HL-60/S4 treated with retinoic acid at 250 ng/mL for 4 days and 3 days (cell line): ENCODE data around the gene TREM1.

ENCODE experiments used
- in situ Hi-C: fragments of 300-500 bp; cut with MboI; formaldehyde crosslinking; loops from 2 replicates; pipeline ENCODE4 v1.7.0; 2022; ENCODE audit warnings: low sequenced_read_pairs

The TREM1 gene

GRCh38 chr6:41286544-41287346 lies at the start of gene TREM1:
TREM1 (minus strand) TSS chr6:41286682; CDS start chr6:41286655, 27 bp downstream.
- in situ Hi-C loops = no loop called here

GRCh38 chr6:41335943-41336342 lies 49.5 kb upstream of the TREM1 start:
- in situ Hi-C loops = no loop called here

- in situ Hi-C loops = no loop called here
Measured at GRCh38 chr6:41335296-41335695, 48.8 kb upstream of the TREM1 start, which contains the start of gene NCR2. NCR2 (plus strand) TSS chr6:41335608; CDS start chr6:41335877, 269 bp downstream.

GRCh38 chr6:41334482-41335040 lies 48.1 kb upstream of the TREM1 start:
- in situ Hi-C loops = no loop called here

DNA sequence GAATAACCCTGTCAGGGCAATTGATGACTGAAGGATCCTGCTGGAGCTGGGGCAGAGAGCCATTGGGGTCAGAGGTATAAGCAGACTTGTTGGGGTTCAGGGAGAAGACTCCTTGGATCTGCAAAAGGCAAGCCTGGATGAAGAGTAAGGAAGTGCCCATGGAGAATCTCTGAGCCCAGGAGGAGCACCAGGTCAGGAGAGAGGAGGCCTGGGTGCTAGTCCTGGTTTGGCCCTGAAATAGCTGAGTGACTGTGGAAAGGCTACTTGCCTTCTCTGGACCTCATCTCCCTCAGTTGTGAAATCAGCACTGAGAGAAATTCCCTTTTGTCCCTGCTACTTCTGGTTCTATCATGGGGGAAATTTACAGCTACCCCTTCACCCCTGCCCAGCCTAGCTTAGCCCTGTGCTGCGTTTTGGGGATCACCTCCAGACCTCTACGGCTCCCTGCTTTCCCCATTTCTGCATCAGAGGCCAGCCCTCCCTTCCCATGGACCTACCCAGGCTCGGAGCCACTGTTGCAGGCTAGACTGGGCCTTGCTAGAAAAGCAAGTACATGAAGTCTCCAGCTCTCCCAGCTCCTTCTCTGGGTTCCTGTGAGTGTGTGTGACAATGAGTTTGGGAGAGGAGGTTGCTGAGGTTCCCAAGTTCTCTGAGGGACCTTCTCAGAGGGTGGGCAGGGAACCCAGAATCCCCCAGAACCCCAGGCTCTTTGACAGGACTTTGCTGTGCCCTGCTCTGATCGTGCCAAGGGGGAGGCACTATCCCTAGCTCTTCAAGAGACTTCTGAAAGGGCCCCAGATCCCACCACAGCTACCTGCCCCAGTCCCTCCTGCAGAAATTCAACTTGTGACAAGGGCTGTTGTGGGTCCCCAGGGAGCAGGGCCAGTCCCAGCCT lies 46.6 kb upstream of the TREM1 start:
- in situ Hi-C loops = no loop called here

DNA sequence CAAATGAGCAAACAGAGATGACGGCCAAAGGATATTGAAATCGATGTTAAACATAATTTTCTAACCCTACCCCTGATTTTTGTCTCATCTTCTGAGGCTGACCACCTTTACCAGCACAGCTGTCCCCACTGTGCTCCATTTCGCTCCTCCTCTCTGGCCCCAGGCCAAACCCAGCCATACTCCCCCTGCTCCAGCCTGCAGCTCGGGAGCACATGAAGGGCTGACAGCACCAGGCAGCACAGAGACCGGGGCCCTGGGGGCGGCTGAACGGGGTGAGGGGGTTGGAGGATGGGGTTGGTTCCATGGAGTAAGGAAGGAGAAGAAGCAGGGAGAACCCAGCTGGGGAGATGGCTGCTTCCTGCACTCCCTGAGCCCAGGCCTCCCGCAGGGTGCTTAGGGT lies 45.8 kb upstream of the TREM1 start:
- in situ Hi-C loops = no loop called here

GRCh38 chr6:41331401-41332150 lies 45.1 kb upstream of the TREM1 start:
- in situ Hi-C loops = no loop called here

DNA sequence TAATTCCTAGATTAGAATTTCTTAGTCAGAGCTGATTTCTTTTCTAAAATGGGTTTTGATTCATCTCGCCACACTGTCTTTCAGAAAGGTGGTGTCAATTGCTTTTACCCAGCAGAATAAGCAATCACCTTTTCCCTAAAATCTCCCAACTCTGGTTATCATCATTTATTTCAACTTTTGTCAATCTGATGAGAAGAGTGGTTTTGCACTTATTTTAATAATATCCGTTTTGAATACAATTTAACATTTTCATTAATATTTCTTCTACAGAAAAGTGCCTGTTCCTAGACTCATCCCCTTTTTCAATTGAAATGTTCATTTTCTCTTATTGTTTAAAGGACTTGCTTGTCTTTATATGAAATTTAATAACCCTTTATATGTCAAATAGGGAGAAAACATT lies 40.7 kb upstream of the TREM1 start:
- in situ Hi-C loops = no loop called here

- in situ Hi-C loops = no loop called here
Measured at GRCh38 chr6:41326092-41326491, 39.6 kb upstream of the TREM1 start.

GRCh38 chr6:41325446-41326066 lies 39.1 kb upstream of the TREM1 start:
- in situ Hi-C loops = no loop called here

DNA sequence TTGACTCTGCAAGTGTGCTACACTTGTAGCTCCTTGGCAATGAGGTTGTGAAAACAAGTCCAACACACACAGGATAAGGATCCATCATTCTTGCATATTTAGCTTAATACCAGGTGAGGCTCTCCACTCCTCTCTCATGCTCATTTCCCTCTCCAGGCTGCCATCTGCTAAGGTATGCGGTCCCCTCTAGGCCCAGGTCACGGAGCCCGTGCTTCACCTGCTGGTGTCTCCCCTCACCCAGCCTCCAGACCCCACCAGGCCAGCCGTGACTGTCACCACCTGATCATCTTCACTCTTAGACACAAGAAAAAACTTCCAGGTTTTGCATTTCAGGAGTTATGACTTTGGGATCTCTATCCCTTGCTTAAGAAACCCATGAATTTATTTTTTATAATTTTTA lies 34.7 kb upstream of the TREM1 start:
- in situ Hi-C loops = no loop called here

DNA sequence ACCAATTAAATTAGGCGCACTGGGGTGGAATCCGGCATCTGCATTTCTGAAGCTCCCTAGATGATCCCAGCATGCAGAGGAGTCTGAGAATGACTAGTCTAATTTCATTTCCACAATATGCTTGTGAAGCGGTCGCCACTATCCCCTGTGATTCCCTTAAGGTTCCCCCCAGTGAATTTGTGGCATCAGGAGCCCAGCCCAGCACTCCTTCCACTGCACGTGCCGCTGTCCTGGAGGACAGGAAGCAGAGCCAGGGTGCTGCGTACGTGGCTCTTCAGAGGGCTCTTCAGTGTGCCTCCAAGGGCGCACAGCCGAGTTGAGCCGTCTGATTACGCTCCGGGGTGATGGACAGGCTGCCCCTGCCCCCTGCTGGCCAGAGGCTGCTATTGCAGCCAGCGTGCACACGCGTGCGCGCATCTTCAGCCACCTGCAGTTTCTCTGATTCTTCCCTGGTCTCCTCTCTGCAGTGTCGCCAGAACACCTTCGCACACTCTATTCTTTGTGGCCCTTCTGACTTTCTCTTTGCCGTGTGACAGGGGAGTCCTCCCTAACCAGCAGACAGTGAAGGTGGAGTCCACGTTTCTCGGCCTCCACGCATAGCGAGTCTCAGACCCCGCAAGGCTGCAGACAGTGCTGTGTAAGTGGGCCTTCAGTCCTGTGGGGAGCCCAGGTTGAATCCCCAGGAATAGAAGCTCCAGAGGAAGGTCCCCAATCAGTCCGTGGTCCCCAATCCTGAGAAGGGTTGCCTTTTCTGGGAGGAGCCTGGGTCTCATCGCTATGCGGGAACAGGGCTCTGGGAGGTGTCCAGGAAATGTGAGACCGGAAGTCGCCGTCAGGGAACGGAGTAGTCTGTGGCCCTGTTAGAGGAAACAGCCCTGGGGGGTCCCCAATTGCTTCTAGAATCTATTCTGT lies 32.4 kb upstream of the TREM1 start:
- in situ Hi-C loops = loop anchor here (10.0 kb wide), 1 partner anchor 234 kb away; no protein-coding TSS in a partner anchor

- in situ Hi-C loops = loop anchor here (10.0 kb wide), 1 partner anchor 233 kb away; no protein-coding TSS in a partner anchor
Measured at GRCh38 chr6:41318261-41318653, 31.8 kb upstream of the TREM1 start.

GRCh38 chr6:41315943-41316620 lies 29.6 kb upstream of the TREM1 start:
- in situ Hi-C loops = loop anchor here (10.0 kb wide), 1 partner anchor 231 kb away; no protein-coding TSS in a partner anchor

- in situ Hi-C loops = loop anchor here (10.0 kb wide), 1 partner anchor 230 kb away; no protein-coding TSS in a partner anchor
Measured at GRCh38 chr6:41315203-41315602, 28.7 kb upstream of the TREM1 start.

DNA sequence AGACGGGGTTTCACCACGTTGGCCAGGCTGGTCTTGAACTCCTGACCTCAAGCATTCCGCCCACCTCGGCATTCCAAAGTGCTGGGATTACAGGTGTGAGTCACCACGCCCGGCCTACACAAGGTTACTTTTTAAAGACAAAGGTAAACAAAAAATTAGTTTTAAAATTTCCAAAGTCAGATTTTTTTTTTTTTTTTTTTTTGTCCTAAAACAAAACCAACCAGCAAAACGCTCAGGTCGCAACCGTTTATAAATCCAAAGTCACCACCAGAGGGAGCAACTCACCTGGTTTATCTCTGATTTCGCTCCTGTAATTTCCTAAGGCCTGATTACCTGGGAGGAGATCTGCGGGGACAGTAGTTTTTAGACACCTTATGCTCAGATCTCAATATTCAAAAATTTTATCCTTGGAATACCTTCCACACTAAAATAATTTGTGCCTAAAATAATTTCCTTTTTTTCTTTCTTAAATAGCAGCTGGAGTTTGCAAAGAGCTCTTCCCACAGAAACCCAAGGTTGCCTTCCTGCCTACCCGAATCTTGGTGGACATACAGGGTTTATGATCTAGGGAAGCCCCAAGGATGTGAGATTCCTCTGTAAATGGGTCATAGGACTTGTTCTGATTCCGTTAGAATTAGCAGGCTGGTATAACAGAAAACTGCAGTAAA lies 19.8 kb upstream of the TREM1 start:
- in situ Hi-C loops = no loop called here

DNA sequence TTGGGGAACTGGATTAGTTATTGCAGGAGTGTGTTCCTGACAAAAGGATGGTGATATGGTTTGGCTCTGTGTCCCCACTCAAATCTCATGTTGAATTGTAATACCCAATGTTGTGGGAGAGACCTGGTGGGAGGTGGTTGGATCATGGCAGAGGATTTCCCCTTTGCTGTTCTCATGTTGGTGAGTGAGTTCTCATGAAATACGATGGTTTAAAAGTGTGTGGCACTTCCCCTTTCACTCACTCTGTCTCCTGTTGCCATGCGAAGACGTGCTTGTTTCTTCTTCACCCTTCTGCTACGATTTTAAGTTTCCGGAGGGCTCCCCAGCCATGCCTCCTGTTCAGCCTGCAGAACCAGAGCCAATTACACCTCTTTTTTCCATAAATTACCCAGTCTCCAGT lies 16.2 kb upstream of the TREM1 start:
- in situ Hi-C loops = no loop called here
